ENCODE results near the gene KIAA1191. TPM values are rescaled to one million over a fixed set of nuclear protein-coding genes. Genes with fewer than 3 reads are reported as not detected.
"Not testable (repeated sequence)": the region's sequence is repeated elsewhere in the genome, so short reads cannot be mapped to it uniquely, and the experiment has no call there.

The KIAA1191 gene
- total RNA-seq, 1 donor from 2014 or later: 160 TPM

- no peak for DNase-seq (ENCODE audit: extremely low read depth, low read depth, low spot score)
These were observed 41.6 kb downstream of the KIAA1191 start for GRCh38 chr5:176319827-176320554.

GRCh38 chr5:176317534-176318374 lies 43.8 kb downstream of the KIAA1191 start:
- no peak for DNase-seq (ENCODE audit: extremely low read depth, low read depth, low spot score)

- DNase-seq (ENCODE audit: extremely low read depth, low read depth, low spot score): not testable (repeated sequence)
These were observed 56.2 kb downstream of the KIAA1191 start for GRCh38 chr5:176305356-176305755.

Other genes with a start within 250 kb of the KIAA1191 start
- 3.7 and 13.1 TPM in 2 replicates for gene SIMC1, start 123.3 kb downstream of the KIAA1191 start, total RNA-seq
- 8.0 and 21.6 TPM in 2 replicates for gene ARL10, start 3.7 kb upstream of the KIAA1191 start, total RNA-seq
- 18.1 and 27.2 TPM in 2 replicates for gene NOP16, start 26.8 kb upstream of the KIAA1191 start, total RNA-seq
- gene HIGD2A, start 27.0 kb upstream of the KIAA1191 start, total RNA-seq: 119 TPM in 2 replicates
- gene CLTB, start 54.8 kb upstream of the KIAA1191 start, total RNA-seq: 131 and 164 TPM in 2 replicates
- gene FAF2, start 86.6 kb upstream of the KIAA1191 start, total RNA-seq: 38.4 and 44.9 TPM in 2 replicates
- 12.6 and 26.1 TPM in 2 replicates for gene RNF44, start 175.6 kb upstream of the KIAA1191 start, total RNA-seq
- gene CDHR2, start 187.6 kb upstream of the KIAA1191 start, total RNA-seq: not detected in 2 replicates
- 12.3 and 13.1 TPM in 2 replicates for gene GPRIN1, start 248.4 kb upstream of the KIAA1191 start, total RNA-seq

Data from glomerular endothelial cell (primary cell).